HG02610 (cell line): Measurements from ENCODE around the gene SDCCAG8.
A peak's percentile ranks its signal among the peaks of the same experiment; 100 is the strongest.
"Not testable (repeated sequence)": the region's sequence is repeated elsewhere in the genome, so short reads cannot be mapped to it uniquely, and the experiment has no call there.

ENCODE experiments used
- ATAC-seq: cut with Tn5 transposase; IDR thresholded peaks from one replicate; pipeline ENCODE4 v1.9.1; 2021; ENCODE audit warnings: mild to moderate bottlenecking, moderate library complexity; ENCODE audit not compliant: unreplicated experiment

The SDCCAG8 gene

DNA sequence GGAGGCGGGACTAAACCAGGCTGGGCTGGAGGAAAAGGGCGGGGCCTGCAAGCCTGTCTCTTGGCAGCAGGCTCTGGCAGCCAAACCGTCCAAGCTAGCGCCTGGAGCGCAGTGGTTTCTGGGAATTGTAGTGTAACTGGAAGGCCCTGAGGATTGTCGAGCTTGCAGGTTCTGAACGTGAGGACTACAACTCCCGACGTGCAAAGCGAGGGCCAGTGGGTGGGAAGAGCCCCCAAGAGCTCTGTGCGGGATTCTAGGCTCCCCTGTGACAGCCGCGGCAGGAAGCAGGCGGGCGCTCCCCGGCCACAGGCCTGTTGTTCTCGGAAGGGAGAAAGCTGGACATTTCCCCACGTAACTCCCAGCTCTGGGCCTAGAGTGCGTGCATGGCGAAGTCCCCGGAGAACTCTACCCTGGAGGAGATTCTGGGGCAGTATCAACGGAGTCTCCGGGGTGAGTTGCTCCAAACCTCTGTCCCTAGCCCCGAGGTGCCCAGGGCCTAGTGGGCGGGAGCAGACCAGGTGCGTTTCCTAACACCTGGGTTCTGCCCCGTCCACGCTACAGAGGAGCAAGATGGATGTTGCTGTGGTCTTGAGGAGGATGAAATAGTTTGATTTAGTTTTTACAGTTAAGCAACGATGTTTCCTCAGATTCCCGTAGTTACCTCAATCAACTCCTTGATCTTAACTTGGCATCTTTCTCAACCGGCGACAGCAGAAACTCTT is at the start of gene SDCCAG8:
Gene SDCCAG8, plus strand, starts transcription at position 251 of the 722 bp plus-strand sequence. Its CDS starts 133 bp downstream, at position 384.
- ATAC-seq = peak; percentile 75

DNA sequence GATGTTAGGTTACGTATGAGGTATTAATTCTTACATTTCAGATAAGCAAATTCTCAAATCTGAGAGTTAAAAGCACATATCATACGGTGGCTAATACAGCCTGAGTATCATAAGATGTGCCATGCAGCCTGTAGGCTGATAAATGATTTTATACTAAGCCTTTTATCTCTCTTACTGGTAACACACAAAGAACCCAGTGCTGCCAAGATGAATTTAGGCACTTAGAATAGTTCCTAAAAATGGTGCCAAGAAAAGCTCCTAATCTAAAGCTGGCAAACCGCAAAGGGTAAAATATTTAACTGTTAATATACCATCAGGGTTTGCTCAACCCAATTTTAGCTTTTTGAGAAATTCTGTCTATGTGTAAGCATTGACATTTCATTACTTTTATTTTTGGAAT is 43.9 kb upstream of the SDCCAG8 start:
- ATAC-seq = not testable (repeated sequence)

- no peak for ATAC-seq
Observed at GRCh38 chr1:243213045-243213787, 42.6 kb upstream of the SDCCAG8 start.

- ATAC-seq = not testable (repeated sequence)
Observed at GRCh38 chr1:243215276-243215875, 40.5 kb upstream of the SDCCAG8 start.

- no peak for ATAC-seq
Observed at GRCh38 chr1:243216741-243217140, 39.1 kb upstream of the SDCCAG8 start.

GRCh38 chr1:243217349-243217748 is 38.5 kb upstream of the SDCCAG8 start:
- no peak for ATAC-seq

DNA sequence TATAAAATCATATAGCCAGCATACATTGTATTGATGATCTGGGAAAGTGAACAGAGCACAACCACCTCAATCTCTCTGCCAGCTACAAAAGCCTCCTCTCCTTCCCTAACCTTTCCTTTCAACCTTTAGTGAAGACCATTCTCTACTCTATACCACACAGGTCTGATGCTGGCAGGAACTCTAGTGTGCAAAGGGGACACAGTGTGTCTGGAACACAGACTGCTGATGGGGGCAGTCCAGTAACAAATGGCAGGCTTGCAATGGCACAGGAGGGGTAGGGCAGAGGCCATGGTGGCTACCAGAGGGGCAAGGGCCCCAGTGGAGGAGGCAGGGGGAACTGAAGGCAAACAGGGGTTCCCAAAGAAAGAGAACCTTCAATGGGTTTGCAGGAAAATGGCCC is 37.8 kb upstream of the SDCCAG8 start:
- ATAC-seq = no peak

DNA sequence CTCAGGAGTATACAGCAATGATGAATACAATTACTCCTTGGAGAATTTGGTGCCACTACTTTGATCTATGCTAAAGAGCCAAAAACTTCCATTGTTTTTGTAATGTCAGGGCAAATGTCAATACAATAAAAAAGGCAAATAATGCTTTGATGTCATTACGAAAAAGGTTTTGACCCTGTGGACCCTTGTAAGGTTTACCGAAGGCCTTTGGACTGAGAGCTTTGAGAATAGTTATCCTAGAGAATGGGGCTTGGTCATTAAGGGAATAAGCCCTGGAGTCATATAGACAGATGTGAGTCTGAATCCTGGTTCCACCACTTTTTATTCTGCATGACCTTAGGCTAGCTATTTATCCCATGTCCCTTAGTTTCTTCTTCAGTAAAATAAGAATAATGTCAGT is 28.2 kb upstream of the SDCCAG8 start:
- no peak for ATAC-seq

DNA sequence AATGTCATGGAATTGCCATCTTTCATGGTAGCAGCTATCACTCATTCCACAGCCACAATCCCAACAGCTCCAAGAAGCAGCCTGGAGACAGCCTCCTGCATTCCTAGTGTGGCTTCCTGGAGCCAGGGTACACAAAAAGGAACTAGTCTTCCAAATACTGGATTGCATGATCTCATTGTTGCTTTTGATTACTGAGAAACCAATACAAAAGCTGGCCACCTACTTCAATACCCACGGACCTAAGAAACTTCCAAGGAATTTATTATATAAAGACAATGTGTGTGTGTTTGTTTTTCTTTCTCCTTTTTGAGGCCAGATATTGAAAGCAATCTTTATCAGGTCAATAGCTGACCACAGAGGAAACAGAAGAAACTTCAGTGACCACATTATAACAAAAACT is 26.3 kb upstream of the SDCCAG8 start:
- no peak for ATAC-seq

DNA sequence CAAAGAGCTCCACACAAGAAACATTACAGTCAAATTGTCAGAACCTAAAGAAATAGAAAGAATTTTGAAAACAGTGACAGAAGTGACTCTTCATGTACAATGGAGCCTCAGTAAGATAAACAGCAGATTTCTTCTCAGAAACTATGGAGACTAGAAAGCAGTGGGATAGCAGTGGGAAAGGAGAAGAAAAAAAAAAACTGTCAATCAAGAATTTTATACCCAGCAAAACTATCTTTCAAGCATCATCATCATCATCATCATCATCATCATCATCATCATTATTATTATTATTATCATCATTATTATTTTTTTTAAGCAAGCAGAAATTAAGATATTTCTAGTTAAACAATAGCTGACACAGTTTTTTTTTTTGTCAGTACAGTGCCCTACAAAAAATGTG is 24.9 kb upstream of the SDCCAG8 start:
- ATAC-seq = no peak

- ATAC-seq = no peak
Observed at GRCh38 chr1:243233908-243234307, 21.9 kb upstream of the SDCCAG8 start.

DNA sequence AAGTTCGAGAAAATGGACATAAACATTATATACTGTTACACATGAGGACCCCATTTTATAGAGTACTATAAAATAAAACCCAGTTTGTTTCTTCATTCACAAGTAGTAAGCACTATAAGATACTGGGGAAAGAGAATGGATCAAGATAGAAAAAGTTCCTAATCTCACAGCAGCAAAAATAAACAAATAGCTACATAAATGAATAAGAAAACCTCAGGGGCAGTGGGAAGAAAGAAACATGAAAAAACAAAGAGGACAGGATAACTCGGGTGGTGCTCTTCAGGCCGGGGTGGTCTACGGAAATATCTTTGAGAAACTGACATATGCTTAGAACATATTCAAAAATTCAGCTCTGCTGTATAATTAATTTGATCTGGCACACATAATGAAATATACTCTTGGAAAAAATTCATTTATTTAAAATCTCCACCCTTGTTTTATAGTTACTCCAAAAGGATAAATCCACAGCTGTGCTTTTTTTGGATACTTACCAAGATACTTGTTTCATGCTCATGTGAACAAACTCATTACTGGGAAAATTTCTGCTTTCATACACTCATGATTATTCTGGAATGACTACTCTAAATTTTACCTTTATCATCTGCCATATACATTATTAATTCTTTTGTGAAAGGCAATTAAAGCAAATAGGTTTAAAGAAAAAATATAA is 20.7 kb upstream of the SDCCAG8 start:
- no peak for ATAC-seq

DNA sequence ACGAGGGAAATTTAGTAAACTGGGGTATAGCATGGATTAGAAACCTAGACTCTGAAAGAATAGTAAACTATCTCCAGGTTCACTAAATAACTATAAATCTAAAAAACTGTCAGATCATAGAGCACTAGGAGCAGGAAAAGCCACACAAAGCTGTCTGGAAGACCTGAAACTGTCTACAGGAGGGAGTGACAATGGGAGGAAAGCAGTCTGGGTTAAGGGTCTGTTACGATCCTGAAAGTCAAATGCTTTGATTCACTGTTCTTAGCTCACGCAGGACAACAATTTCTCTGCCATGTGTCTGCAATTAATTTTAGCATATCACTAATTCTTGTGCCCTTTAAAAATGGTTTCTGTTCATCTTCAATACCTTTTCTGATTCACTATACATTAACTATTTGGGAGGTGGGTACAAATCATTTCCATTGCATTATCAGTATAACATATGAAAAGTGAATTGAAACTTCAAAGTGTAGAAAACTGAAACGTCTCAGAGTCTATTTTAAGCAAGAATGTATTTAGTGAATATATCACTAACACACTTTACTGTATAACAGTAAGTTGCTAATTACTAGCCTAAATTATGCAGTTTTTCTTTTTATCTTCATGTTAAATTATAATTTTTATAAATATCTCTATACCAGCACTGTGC is 19.1 kb upstream of the SDCCAG8 start:
- ATAC-seq = peak; percentile 56

GRCh38 chr1:243244432-243244841 is 11.4 kb upstream of the SDCCAG8 start:
- ATAC-seq = no peak

DNA sequence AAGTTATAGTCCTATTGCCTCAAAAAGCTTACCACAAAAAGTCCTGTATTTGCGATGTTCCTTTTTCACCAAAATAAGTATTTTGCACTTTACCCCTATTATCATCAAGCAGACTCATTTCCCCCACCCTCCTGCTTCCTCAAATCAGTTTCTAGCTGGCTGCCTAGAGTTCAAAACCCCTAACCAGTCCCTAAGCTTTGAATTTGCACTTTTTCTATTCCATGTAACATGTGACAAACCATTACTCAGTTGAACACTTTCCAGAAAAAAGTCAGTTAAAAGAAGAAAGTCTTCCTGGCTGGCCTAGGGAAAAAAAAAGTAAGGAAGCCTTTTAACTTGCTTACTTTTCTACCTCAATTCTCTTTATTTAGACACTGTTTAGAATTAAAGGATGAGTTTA is 8.9 kb upstream of the SDCCAG8 start:
- no peak for ATAC-seq

- no peak for ATAC-seq
Observed at GRCh38 chr1:243247901-243248300, 7.9 kb upstream of the SDCCAG8 start.

GRCh38 chr1:243249214-243249613 is 6.6 kb upstream of the SDCCAG8 start:
- no peak for ATAC-seq

DNA sequence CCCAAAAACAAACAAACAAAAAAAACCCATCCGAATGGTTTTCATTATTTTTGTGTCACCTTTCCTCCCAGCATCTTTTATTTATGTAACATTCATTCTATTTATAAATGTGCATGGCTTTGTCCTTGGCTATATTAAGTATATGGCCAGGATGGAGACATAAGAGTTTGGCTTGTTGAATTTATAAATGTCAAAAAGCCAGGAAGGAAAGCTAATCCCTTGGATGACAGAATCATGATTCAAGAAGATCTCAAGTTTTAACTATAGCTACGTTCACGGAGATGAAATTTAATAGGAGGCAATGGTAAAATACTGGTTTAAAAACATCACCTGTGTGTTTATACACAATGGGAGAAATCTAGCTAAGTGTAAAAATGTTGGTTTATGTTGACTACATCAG is 5.7 kb upstream of the SDCCAG8 start:
- no peak for ATAC-seq

GRCh38 chr1:243251539-243251938 is 4.3 kb upstream of the SDCCAG8 start:
- ATAC-seq = no peak

DNA sequence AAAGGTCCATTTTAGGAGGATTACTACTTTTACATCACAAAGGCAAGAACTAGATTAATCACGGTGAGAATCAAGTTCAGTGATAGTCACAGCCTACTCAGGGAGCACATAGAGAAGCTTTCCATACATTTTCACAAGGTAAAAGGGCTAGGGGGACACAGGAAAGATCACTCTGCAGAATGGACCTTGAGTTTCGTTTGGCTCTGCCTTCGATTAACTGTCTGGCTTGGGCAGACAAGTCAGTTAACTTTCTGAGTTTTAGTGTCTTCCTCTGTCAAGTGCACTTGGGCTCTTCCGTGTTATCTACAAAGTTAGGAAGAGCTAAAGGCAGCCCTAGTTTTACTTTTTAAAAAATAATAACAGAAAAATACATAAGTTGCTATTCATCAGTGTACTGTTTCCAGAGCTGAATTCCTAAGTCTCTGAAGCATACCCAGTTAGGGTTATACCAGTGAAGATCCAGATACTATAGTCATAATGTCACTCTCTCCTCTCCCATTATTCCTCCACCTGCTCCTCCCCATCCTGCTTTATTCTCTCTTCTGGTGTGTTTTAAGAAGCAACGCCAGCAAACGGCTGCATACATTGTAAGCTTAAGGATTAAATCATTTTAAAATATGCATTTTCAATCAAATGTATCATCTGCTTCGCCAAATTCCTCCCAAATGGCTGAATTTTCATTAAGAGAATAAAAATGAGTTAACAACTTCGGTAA is 2.5 kb upstream of the SDCCAG8 start:
- ATAC-seq = no peak
